Motor neuron (in vitro differentiated cells): ENCODE measurements around the gene RGS9. TPM values are rescaled to one million over a fixed set of nuclear protein-coding genes. Genes with fewer than 3 reads are reported as not detected.

ENCODE experiments used
- ATAC-seq, 8 experiments: fragments of 200-7000 bp; cut with Tn5 transposase; replicated peaks in 6 of 8; 2 replicates each; pipeline ENCODE4 v1.8.0; 2021; ENCODE audit warnings: mild to moderate bottlenecking in 8 of 8, moderate library complexity in 8 of 8
- H3K27ac ChIP-seq, 2 donors: fragments of 250-450 bp; sonication (Bioruptor Pico); 2 replicates each; pipeline ENCODE4 v1.9.0; 2021; ENCODE audit warnings: antibody characterized with exemption in 2 of 2, mild to moderate bottlenecking in 2 of 2, moderate library complexity in 1 of 2
- H3K4me1 ChIP-seq, 2 donors: fragments of 250-450 bp; sonication (Bioruptor Pico); replicated peaks in 1 of 2; 2 replicates each; pipeline ENCODE4 v1.6.1; 2021; ENCODE audit warnings: antibody characterized with exemption in 2 of 2, mild to moderate bottlenecking in 2 of 2, moderate library complexity in 1 of 2
- H3K4me3 ChIP-seq, 5 donors: fragments of 250-450 bp; sonication (Bioruptor Pico); 2 replicates each; pipeline ENCODE4 v1.9.0; 2021; ENCODE audit warnings: antibody characterized with exemption in 5 of 5, mild to moderate bottlenecking in 5 of 5, moderate library complexity in 4 of 5
- WGBS, 10 experiments: fragments of 450-650 bp; shearing (Covaris generic); methylation state at CpG; one replicate each; pipeline ENCODE4 v1.0.0; 2022; 5-methylcytosine and 5-hydroxymethylcytosine counted together
- in situ Hi-C, 9 experiments: fragments of 400-800 bp; cut with MboI; loops; one replicate each; pipeline ENCODE4 v1.15.0; 2021; ENCODE audit warnings: low sequenced_read_pairs in 9 of 9, low pct_unique_long_range_greater_than_20kb in 2 of 9; ENCODE audit not compliant: unreplicated experiment in 9 of 9
- total RNA-seq, 8 experiments: library from RNA; unstranded; fragments of 300-600 nt; gene quantifications; 2 replicates each; pipeline versions ENCODE4 v1.2.3 to v1.2.4, GENCODE V29; 2022

The RGS9 gene
- total RNA-seq, 8 experiments from 2014 or later: 0.46 to 52.0 (median 4.5) TPM

- 30 to 93% (median 52%) methylated on average over 2 to 3 of the region's 3 CpGs; no CpG with 5 or more reads in 1 of the 10 experiments for WGBS, 10 experiments
- H3K4me3 ChIP-seq: no peak overlapping the region
- no peak overlapping the region for H3K27ac ChIP-seq
- no peak for ATAC-seq
- in situ Hi-C loops: no loop called here
- no peaks in the 10 kb centered on the region for H3K4me1 ChIP-seq
These were observed 82.0 kb downstream of the RGS9 start for GRCh38 chr17:65219124-65219523.

DNA sequence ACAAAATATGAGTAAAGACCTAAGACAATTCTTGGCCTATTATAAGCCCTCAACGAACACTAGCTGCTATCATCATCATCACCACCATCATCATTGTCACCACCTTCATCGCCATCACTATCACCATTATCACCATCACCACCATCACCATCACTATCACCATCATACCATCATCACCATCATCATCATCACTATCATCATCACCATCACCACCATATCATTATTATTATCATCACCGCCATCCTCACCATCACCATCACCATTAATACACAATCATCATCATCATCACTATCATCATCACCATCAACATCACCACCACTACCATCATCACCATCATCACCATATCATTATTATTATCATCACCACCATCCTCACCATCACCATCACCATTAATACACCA, 82.5 kb downstream of the RGS9 start:
- in situ Hi-C loops: no loop called here
- ATAC-seq: no peak
- Histone ChIP-seq H3K4me1 (no peaks in the 10 kb centered on the region), H3K4me3 (no peak overlapping the region), H3K27ac (no peak overlapping the region)
- 70 to 100% (median 89%) methylated on average over 1 to 3 of the region's 3 CpGs; no CpG with 5 or more reads in 2 of the 10 experiments for whole genome bisulfite sequencing, 10 experiments

- peaks cover 0 to under 1% of the 10 kb centered on the region in 2 donors for H3K4me1 ChIP-seq
- 57% methylated on average over 1 of the region's 1 CpG; no CpG with 5 or more reads in 9 of the 10 experiments for WGBS, 10 experiments
- no peak overlapping the region for H3K4me3 ChIP-seq
- peak in 5 of 8 experiments; percentile 27 to 78 (median 46) for ATAC-seq
- in situ Hi-C loops: no loop called here
- no peak overlapping the region for H3K27ac ChIP-seq
These were observed 83.6 kb downstream of the RGS9 start for GRCh38 chr17:65220732-65221131.

DNA sequence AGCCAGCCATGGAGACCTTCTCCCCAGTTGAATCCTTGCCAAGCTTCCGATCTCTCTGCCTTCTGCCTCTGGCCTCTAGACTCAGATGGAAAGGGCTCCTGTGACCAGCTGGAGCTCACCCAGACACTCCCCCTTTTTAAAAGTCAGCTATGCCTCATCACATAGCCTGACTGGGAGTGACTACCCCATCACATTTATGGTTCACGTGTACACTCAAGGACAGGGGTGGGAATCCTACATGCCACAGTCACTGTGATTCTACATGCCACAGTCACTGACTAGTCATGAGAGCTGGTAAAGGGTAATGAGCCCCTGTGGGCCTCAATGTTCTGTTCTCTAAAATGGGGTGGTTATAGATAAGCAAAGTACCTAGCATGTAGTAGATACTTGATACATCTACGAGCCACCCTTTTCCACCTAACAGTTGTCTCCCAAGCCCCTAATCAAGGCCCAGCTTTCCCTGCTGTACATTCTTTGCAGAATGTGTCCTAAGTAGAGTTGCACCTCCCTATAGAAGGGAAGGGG, 85.1 kb downstream of the RGS9 start:
- 46 to 100% (median 68%) methylated on average over 1 to 3 of the region's 3 CpGs; no CpG with 5 or more reads in 4 of the 10 experiments for WGBS, 10 experiments
- peak in 2 of 8 experiments; percentile 67 to 74 for ATAC-seq
- H3K4me3 ChIP-seq: no peak overlapping the region
- peaks cover 0 to 12% of the 10 kb centered on the region in 2 donors for H3K4me1 ChIP-seq
- H3K27ac ChIP-seq: no peak overlapping the region
- in situ Hi-C loops: no loop called here

GRCh38 chr17:65225061-65225460, 87.9 kb downstream of the RGS9 start:
- Histone ChIP-seq H3K4me3 (no peak overlapping the region), H3K4me1 (peaks cover 12 to 21% of the 10 kb centered on the region in 2 donors), H3K27ac (no peak overlapping the region)
- WGBS, 10 experiments: 67 to 90% methylated on average over 1 to 4 of the region's 18 CpGs; no CpG with 5 or more reads in 8 of the 10 experiments
- ATAC-seq: no peak
- in situ Hi-C loops: loop anchor here in 3 of 9 experiments (25.0 kb wide), 2 partner anchors 562 to 937 kb away; no protein-coding TSS in a partner anchor

- peak overlapping the region in 1 of 2 donors; percentile 37 for H3K27ac ChIP-seq
- WGBS, 10 experiments: 20 to 70% (median 54%) methylated on average over 1 to 4 of the region's 4 CpGs; no CpG with 5 or more reads in 4 of the 10 experiments
- no peak overlapping the region for H3K4me3 ChIP-seq
- ATAC-seq: peak in 5 of 8 experiments; percentile 27 to 72 (median 53)
- peaks cover 12 to 21% of the 10 kb centered on the region in 2 donors for H3K4me1 ChIP-seq
- in situ Hi-C loops: loop anchor here in 3 of 9 experiments (25.0 kb wide), 2 partner anchors 561 to 936 kb away; no protein-coding TSS in a partner anchor
These were observed 89.1 kb downstream of the RGS9 start for GRCh38 chr17:65226227-65226626.

DNA sequence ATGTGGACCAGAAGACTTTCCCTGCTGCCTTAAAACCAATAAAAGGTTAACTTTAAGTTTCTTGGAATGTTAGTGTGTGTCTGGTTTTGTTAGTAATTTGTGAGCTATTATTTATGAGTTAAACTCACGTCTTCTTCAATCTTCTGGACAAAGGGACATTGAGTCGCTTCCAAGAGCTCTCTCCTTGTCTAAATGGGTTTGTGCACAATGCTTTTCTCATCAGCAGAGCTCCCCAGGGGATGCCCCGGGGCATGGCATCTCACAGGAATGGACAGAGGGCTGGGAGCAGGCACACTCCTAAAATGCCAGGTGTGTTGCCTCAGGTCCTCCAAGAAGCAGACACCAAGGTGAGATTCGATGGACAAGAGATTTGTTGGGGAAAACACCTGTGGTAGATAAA, 90.5 kb downstream of the RGS9 start:
- peaks cover 12 to 21% of the 10 kb centered on the region in 2 donors for H3K4me1 ChIP-seq
- no peak for ATAC-seq
- H3K27ac ChIP-seq: no peak overlapping the region
- H3K4me3 ChIP-seq: no peak overlapping the region
- in situ Hi-C loops: loop anchor here in 3 of 9 experiments (25.0 kb wide), 2 partner anchors 560 to 935 kb away; no protein-coding TSS in a partner anchor
- 26 to 96% (median 87%) methylated on average over 1 to 4 of the region's 4 CpGs; no CpG with 5 or more reads in 3 of the 10 experiments for WGBS, 10 experiments

DNA sequence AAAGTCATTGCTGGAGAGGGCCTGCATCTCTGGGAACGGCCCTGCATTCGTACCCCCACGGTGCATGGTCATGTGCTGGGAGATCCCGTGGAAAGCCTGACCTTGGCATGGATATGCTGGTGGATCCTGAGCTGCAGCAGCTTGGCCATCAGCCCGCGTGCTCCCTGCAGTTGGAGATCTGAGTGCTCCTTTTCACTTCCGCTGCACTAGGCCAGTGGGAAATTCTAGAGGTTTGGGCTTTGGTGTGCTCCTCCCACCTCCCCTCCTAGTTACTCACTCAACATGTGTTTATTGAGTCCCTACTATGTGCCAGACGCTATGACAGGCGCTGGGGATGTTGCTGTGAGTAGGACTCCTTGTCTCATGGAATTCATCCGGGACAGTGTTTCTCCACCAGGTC, 91.1 kb downstream of the RGS9 start:
- in situ Hi-C loops: loop anchor here in 3 of 9 experiments (25.0 kb wide), 2 partner anchors 559 to 934 kb away; no protein-coding TSS in a partner anchor

GRCh38 chr17:65228734-65229620, 91.8 kb downstream of the RGS9 start:
- Histone ChIP-seq H3K27ac (peak overlapping the region in 1 of 2 donors; percentile 15), H3K4me3 (no peak overlapping the region), H3K4me1 (peaks cover 12 to 21% of the 10 kb centered on the region in 2 donors)
- in situ Hi-C loops: loop anchor here in 3 of 9 experiments (25.0 kb wide), 2 partner anchors 558 to 933 kb away; no protein-coding TSS in a partner anchor
- peak; percentile 53 to 83 (median 64) for ATAC-seq
- 6 to 94% (median 75%) methylated on average over 1 to 8 of the region's 12 CpGs for WGBS, 10 experiments

More for the DNA sequence above, 91.1 kb downstream of the RGS9 start:
- peaks cover 12 to 21% of the 10 kb centered on the region in 2 donors for H3K4me1 ChIP-seq
- WGBS, 10 experiments: 72 to 100% (median 93%) methylated on average over 1 to 6 of the region's 10 CpGs; no CpG with 5 or more reads in 5 of the 10 experiments
- ATAC-seq: no peak
- no peak overlapping the region for H3K4me3 ChIP-seq
- peak overlapping the region in 1 of 2 donors; percentile 15 for H3K27ac ChIP-seq

DNA sequence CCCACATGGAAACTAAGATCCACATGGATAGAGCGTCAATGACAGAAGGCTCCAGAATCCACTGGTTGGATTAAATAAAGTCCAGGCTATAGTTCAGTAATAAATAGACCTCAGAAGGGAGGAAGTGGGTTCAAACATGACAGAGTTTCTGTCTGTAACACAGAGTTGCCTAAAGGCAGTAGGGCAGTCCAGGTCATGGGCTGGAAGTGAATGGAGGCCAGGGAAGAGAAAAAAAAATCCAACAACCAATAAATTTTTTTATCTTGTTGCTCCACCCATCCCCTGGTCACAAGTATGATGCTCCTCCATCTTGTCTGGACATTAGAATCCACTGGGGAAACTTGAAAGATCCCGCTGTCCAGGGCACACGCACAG, 92.4 kb downstream of the RGS9 start:
- in situ Hi-C loops: loop anchor here in 3 of 9 experiments (25.0 kb wide), 2 partner anchors 558 to 933 kb away; no protein-coding TSS in a partner anchor
- Histone ChIP-seq H3K4me1 (peaks cover 12 to 21% of the 10 kb centered on the region in 2 donors), H3K4me3 (no peak overlapping the region), H3K27ac (no peak overlapping the region)
- ATAC-seq: no peak
- WGBS, 10 experiments: 53 to 100% (median 100%) methylated on average over 1 to 2 of the region's 3 CpGs; no CpG with 5 or more reads in 3 of the 10 experiments

- ATAC-seq: no peak
- WGBS, 10 experiments: 80 to 100% (median 100%) methylated on average over 1 to 4 of the region's 4 CpGs; no CpG with 5 or more reads in 4 of the 10 experiments
- H3K27ac ChIP-seq: no peak overlapping the region
- peaks cover 12 to 21% of the 10 kb centered on the region in 2 donors for H3K4me1 ChIP-seq
- no peak overlapping the region for H3K4me3 ChIP-seq
- in situ Hi-C loops: loop anchor here in 3 of 9 experiments (25.0 kb wide), 2 partner anchors 557 to 932 kb away; no protein-coding TSS in a partner anchor
These were observed 92.9 kb downstream of the RGS9 start for GRCh38 chr17:65230040-65230439.

DNA sequence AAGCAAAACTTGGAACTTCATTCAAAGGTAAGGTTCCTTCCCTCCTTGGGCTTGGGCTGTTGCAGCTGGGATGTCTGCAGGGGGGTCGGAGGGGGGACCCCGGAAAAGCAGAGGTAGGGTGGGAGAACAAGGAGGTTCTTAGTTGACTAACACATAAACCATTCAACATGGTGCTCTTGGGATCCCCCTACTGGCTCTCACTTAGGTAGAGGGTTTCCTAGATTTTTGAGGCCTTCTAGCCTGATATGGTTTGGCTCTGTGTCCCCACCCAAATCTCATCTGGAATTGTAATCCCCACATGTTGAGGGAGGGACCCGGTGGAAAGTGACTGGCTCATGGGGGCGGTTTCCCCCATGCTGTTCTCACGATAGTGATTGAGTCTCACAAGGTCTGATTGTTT, 93.9 kb downstream of the RGS9 start:
- in situ Hi-C loops: loop anchor here in 3 of 9 experiments (25.0 kb wide), 2 partner anchors 556 to 931 kb away; no protein-coding TSS in a partner anchor
- WGBS, 10 experiments: 0 to 100% (median 81%) methylated on average over 1 to 4 of the region's 5 CpGs; no CpG with 5 or more reads in 4 of the 10 experiments
- no peak overlapping the region for H3K4me3 ChIP-seq
- ATAC-seq: peak in 1 of 8 experiments; percentile 7
- no peak overlapping the region for H3K27ac ChIP-seq
- peaks cover 12 to 17% of the 10 kb centered on the region in 2 donors for H3K4me1 ChIP-seq
